OCI-LY3 (cell line): ENCODE data around the gene PLEKHM1.

ENCODE experiments used
- H2AFZ ChIP-seq: fragments of 200-600, 300-600 bp; shearing (Covaris generic); 2 replicates; pipeline ENCODE4 v1.6.0; 2014; ENCODE audit warnings: antibody characterized with exemption, low read depth, low read length
- H3K27ac ChIP-seq: fragments of 200-600, 300-600 bp; sonication (generic); 2 replicates; pipeline ENCODE4 v1.5.1; 2014; ENCODE audit warnings: mild to moderate bottlenecking, low read length, moderate library complexity, mixed read lengths
- H3K27me3 ChIP-seq: fragments of 200-600, 300-600 bp; sonication (generic); 2 replicates; pipeline ENCODE4 v1.6.1; 2014; ENCODE audit warnings: low read depth, low read length, mixed read lengths
- H3K36me3 ChIP-seq: fragments of 200-600, 300-600 bp; sonication (generic); replicated peaks from 2 replicates; pipeline ENCODE3; 2014; ENCODE audit warnings: low read depth, low read length, mixed read lengths
- H3K4me1 ChIP-seq: fragments of 300-600, 200-600 bp; sonication (generic); 2 replicates; pipeline ENCODE4 v1.6.1; 2014; ENCODE audit warnings: low read length, mixed read lengths
- H3K4me2 ChIP-seq: fragments of 200-600, 300-600 bp; sonication (generic); 2 replicates; pipeline ENCODE4 v1.6.1; 2014; ENCODE audit warnings: low read length, mixed read lengths
- H3K4me3 ChIP-seq: fragments of 300-600, 200-600 bp; sonication (generic); 2 replicates; pipeline ENCODE4 v1.5.1; 2014; ENCODE audit warnings: antibody characterized with exemption, mild to moderate bottlenecking, low read length, moderate library complexity
- H3K79me2 ChIP-seq: fragments of 300-600, 200-600 bp; shearing (Covaris generic); 2 replicates; pipeline ENCODE4 v1.6.1; 2014; ENCODE audit warnings: mild to moderate bottlenecking, low read length, mixed read lengths
- H3K9ac ChIP-seq: fragments of 300-600, 200-600 bp; shearing (Covaris generic); 2 replicates; pipeline ENCODE4 v1.6.0; 2014; ENCODE audit warnings: mild to moderate bottlenecking, low read length, moderate library complexity
- H3K9me3 ChIP-seq: fragments of 200-600, 300-600 bp; shearing (Covaris generic); 2 replicates; pipeline ENCODE4 v1.6.1; 2014; ENCODE audit warnings: low read length, mixed read lengths; ENCODE audit not compliant: insufficient read depth
- H4K20me1 ChIP-seq: fragments of 200-600, 300-600 bp; sonication (generic); 2 replicates; pipeline ENCODE4 v1.6.1; 2016; ENCODE audit warnings: low read length, mixed read lengths; ENCODE audit not compliant: insufficient read depth
- EZH2phosphoT487 ChIP-seq: fragments of 200-600 bp; shearing (Covaris generic); IDR thresholded peaks from 2 replicates; pipeline ENCODE4 v1.6.1; 2018; ENCODE audit warnings: antibody characterized with exemption, mixed run types, low read depth
- TF ChIP-seq, protein P1 (sequence below): fragments of 200-600, 300-600 bp; sonication (generic); IDR thresholded peaks from 2 replicates; pipeline ENCODE4 v1.5.1; 2014; ENCODE audit warnings: antibody characterized with exemption, low read length, low read depth

The PLEKHM1 gene

DNA sequence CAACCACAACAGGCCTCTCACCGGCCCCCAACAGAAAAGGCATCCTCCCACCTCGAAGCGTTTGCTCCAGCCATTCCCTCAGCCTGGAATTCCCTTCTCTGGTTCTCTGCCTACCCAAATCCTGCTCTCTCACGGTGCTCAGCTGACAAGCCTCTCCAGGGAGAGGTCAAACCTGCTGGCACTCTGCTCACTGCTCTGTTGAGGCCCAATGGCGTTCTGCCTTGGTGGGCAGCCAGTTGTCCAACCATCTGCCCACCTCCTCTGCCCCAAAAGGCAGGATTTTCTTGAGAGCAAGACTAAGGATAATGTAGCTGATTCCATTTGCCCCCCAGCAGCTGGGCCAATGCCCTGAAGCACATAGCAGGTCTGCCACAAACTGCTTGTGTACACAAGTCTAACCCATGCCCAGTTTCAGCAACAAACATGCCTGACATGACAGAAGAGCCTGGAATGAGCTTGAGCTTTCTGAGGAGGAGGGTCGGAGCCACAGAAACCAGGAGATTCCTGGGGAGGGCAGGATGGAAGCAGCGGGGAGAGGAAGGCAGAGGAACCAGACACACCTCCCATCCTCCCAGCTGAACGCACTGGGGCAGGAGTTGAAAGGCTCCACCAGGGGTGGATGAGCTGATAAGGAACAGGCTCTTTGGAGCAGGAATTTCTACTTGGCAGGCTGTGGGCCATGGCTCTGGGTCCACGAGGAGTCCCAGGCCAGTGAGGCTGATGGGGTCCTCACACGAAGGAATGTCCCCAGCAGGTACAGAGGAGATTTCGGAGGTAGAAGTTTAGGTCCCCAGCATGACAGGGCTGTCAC, 81.7 kb downstream of the PLEKHM1 start:
- peak overlapping the region; percentile 99 for H3K4me2 ChIP-seq
- H3K27me3 ChIP-seq: no peaks in the 10 kb centered on the region
- peaks cover 27% of the 10 kb centered on the region for H3K79me2 ChIP-seq
- H3K9me3 ChIP-seq: no peaks in the 10 kb centered on the region
- peak overlapping the region; percentile 98 for H3K9ac ChIP-seq
- no peaks in the 10 kb centered on the region for H4K20me1 ChIP-seq
- TF ChIP-seq, protein P1, sequence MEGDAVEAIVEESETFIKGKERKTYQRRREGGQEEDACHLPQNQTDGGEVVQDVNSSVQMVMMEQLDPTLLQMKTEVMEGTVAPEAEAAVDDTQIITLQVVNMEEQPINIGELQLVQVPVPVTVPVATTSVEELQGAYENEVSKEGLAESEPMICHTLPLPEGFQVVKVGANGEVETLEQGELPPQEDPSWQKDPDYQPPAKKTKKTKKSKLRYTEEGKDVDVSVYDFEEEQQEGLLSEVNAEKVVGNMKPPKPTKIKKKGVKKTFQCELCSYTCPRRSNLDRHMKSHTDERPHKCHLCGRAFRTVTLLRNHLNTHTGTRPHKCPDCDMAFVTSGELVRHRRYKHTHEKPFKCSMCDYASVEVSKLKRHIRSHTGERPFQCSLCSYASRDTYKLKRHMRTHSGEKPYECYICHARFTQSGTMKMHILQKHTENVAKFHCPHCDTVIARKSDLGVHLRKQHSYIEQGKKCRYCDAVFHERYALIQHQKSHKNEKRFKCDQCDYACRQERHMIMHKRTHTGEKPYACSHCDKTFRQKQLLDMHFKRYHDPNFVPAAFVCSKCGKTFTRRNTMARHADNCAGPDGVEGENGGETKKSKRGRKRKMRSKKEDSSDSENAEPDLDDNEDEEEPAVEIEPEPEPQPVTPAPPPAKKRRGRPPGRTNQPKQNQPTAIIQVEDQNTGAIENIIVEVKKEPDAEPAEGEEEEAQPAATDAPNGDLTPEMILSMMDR: no peak
- no peak for TF ChIP-seq EZH2phosphoT487
- H3K4me1 ChIP-seq: peaks cover 35% of the 10 kb centered on the region
- peaks cover 23% of the 10 kb centered on the region for H3K36me3 ChIP-seq
- peak overlapping the region; percentile 94 for H3K4me3 ChIP-seq
- H3K27ac ChIP-seq: no peak overlapping the region
- H2AFZ ChIP-seq: no peak overlapping the region

DNA sequence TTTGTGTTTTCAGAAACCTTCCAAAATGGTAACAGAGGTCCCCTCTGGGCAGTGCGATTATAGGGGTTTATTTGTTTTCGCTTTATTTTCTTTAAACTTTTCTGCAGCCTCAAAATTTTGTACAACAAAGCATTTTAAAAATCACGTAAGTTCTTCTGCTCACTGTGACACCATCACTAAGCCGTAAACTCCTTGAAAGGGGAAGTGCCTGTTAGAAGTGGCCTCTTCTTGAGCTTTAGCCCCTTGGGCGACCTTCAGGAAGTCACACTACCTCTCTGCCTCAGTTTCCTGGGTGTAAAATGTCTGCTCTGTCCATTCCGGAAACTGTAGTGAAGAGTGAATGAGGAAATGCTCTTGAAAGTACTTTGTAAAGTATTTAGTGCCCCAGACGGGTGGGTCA, 84.4 kb downstream of the PLEKHM1 start:
- Histone ChIP-seq H3K27me3 (no peaks in the 10 kb centered on the region), H3K27ac (no peak overlapping the region), H4K20me1 (no peaks in the 10 kb centered on the region), H2AFZ (no peak overlapping the region), H3K79me2 (peaks cover 27% of the 10 kb centered on the region), H3K4me1 (peaks cover 27% of the 10 kb centered on the region), H3K9me3 (no peaks in the 10 kb centered on the region), H3K36me3 (peaks cover 39% of the 10 kb centered on the region), H3K4me2 (no peak overlapping the region), H3K4me3 (no peak overlapping the region), H3K9ac (no peak overlapping the region)
- no peak for TF ChIP-seq EZH2phosphoT487
- TF ChIP-seq, protein P1: no peak

DNA sequence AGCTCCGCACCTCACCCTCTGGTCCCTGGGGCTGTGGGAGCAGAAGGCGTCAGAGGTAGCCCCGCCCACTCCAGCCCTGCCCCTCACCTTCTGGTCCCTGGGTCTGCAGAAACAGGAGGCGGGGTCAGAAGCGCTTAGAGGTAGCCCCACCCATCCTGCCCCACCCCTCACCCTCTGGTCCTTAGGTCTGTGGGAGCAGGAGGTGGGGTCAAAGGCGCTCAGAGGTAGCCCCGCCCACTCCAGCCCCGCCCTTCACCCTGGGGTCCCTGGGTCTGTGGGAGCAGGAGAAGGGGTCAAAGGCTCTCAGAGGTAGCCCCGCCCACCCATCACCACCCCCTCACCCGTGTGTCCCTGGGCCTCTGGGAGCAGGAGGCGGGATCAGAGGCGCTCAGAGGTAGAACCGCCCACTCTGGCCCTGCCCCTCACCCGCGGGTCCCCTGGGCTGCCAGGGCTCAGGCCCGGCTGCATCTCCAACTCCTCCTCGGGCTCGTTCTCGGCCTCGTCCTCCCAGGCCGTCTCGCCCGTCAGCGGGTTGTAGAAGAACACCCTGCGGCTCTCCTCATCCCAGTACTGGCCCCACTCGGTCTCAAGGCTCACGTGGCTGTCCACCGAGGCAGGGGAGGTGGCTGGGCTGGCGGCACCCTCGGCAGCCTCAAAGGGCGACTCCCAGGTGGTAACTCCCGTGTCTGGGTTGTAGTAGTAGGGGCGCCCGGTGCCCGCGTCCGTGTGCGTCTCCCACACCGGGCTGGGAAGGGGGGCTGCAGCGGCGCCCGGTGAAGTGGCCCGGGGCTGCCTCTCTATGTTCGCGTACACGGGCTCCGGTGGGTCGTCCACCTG, 85.1 kb downstream of the PLEKHM1 start:
- peaks cover 40% of the 10 kb centered on the region for H3K36me3 ChIP-seq
- peaks cover 27% of the 10 kb centered on the region for H3K79me2 ChIP-seq
- H3K4me3 ChIP-seq: no peak overlapping the region
- no peaks in the 10 kb centered on the region for H3K9me3 ChIP-seq
- H2AFZ ChIP-seq: no peak overlapping the region
- H4K20me1 ChIP-seq: no peaks in the 10 kb centered on the region
- H3K27ac ChIP-seq: no peak overlapping the region
- H3K27me3 ChIP-seq: no peaks in the 10 kb centered on the region
- TF ChIP-seq EZH2phosphoT487: no peak
- H3K9ac ChIP-seq: no peak overlapping the region
- H3K4me2 ChIP-seq: no peak overlapping the region
- peaks cover 21% of the 10 kb centered on the region for H3K4me1 ChIP-seq

DNA sequence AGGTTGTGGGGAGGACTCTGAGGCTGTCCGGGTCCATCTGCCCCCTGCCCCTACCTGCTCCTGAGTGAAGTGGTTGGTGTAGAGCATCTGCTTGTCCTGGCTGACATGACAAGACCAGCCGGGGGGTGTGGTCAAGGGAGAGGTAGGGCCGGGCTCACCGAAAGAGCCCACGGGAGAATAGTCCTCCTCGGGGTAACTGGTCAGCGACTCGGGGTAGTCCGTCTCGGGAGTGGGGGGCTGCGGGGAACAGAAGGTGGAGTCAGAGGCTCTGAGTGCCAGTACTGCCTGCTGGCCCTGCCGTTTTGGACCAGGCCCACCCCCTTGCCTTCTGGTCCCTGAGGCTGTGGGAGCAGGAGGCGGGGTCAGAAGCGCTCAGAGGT, 85.7 kb downstream of the PLEKHM1 start:
- Histone ChIP-seq H3K79me2 (peaks cover 23% of the 10 kb centered on the region), H3K27ac (no peak overlapping the region), H3K9me3 (no peaks in the 10 kb centered on the region), H3K9ac (no peak overlapping the region), H4K20me1 (no peaks in the 10 kb centered on the region), H3K27me3 (no peaks in the 10 kb centered on the region), H3K4me1 (peaks cover 20% of the 10 kb centered on the region), H3K4me2 (no peak overlapping the region), H3K4me3 (no peak overlapping the region), H3K36me3 (peaks cover 40% of the 10 kb centered on the region), H2AFZ (no peak overlapping the region)
- TF ChIP-seq, protein P1: no peak
- no peak for TF ChIP-seq EZH2phosphoT487
